Stimulated activated CD4-positive, alpha-beta T cell treated with anti-CD3 and anti-CD28 coated beads, Interleukin-12 subunit alpha, Interleukin-12 subunit beta, amount 100 ng/mL, for 4 hours (primary cell): Measurements from ENCODE around the gene LGSN.
"Not testable (repeated sequence)": the region's sequence is repeated elsewhere in the genome, so short reads cannot be mapped to it uniquely, and the experiment has no call there.

Experiments used
- DNase-seq: peaks from one replicate; pipeline ENCODE4 v3.0.0-alpha.2; 2020

LGSN gene

GRCh38 chr6:63303476-63303875 is 16.3 kb downstream of the LGSN start:
- no peak for DNase-seq

DNA sequence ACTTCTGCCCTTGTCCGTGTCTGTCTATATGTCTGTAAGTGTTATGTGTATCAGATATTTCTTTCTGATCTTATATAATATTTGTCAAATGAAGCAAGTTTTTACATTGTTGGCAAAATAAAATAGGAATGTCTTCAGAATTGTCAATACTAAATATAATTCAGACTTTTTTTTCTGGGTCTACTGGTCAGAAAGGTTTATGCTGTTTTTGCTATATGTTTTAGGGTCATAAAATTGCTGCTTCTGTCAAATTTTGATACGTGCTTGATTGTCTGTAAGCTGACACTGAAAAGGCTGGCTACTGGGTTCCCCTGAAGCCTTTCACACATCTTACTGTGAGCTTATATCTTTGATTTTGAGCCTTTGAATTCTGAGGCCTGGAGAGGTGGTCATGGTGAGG is 20.1 kb downstream of the LGSN start:
- no peak for DNase-seq

- DNase-seq = no peak
Observed at GRCh38 chr6:63295553-63296194, 24.1 kb downstream of the LGSN start.

DNA sequence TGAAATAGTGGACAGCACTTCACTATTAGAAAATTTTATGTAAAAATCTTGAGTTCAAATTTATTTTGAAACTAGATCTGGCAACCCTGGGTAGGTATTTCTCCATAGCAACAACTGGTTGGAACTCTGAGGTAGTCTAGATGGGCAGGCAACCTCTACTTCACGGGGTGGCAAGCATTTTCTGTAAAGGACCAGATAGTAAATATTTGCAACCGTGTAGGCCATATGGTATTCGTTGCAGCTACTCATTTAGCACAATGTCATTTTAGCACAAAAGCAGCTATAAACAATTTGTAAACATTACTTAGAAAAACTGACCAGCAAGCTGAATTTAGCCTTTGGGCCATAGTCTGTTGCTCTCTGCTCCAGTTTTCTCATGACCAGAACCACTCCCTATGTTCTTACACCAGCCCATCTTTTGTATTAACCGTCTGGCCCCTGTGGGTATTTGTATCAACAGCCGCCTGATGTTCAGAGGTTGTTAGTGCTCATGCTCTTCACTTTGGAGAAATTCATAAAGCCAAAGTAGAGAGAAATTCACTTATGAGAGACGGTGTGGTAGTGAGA is 29.2 kb downstream of the LGSN start:
- DNase-seq = no peak

- no peak for DNase-seq
Observed at GRCh38 chr6:63289269-63289872, 30.4 kb downstream of the LGSN start.

GRCh38 chr6:63280639-63281180 is 39.1 kb downstream of the LGSN start:
- DNase-seq = no peak

GRCh38 chr6:63278916-63279315 is 40.9 kb downstream of the LGSN start:
- no peak for DNase-seq

GRCh38 chr6:63275953-63276352 is 43.8 kb downstream of the LGSN start:
- DNase-seq = no peak

DNA sequence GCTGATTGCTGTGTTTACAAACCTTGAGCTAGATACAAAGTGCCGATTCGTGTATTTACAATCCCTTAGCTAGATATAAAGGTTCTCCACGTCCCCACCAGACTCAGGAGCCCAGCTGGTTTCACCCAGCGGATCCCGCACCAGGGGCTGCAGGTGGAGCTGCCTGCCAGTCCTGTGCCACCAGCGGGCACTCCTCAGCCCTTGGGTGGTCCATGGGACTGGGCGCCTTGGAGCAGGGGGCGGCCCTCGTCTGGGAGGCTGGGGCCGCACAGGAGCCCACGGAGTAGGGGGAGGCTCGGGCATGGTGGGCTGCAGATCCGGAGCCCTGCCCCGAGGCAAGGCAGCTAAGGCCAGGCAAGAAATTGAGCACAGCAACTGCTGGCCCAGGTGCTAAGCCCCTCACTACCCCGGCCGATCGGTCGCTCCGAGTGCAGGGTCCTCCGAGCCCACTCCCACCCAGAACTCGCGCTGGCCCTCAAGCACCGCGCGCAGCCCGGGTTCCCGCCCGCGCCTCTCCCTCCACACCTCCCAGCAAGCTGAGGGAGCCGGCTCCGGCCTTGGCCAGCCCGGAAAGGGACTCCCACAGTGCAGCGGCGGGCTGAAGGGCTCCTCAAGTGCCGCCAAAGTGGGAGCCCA is 44.9 kb downstream of the LGSN start:
- DNase-seq = not testable (repeated sequence)

DNA sequence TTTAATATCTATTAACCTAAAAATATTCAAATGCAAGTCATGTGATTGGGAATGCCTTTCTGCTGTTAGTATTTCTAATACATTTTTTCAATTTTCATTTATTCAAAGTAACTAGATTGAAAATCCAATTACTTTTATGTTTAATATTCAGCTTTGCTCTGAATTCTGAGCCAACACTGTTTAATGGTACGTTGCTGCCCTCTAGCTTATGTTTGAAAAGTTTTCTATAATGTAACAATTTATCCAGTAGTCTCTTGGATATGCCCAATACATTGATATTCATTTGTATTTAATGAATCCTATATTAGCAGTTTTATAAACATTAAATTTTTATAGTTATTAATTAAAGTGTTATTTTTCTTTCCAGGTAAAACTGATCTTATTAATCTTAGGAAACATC is 47.4 kb downstream of the LGSN start:
- no peak for DNase-seq

DNA sequence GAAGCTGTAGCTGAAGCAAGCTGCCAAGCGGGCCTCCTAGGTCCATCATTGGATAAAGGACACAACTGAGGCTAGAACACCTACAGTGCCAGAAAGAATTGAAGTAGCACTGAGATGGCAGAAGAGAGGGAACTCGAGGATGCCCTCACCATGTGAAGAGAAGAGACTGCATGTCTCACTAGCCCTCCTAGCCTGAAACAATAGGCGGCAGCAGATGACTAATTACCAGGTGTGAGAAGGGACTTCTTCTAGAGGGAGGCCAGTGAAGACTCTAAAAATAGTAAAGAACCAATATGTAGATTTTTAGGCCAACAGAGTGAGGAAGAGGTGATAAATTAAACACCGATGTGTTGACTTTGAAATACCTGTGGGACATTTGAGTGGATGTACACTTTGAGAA is 50.3 kb downstream of the LGSN start:
- no peak for DNase-seq

GRCh38 chr6:63268574-63268973 is 51.2 kb downstream of the LGSN start:
- no peak for DNase-seq

DNA sequence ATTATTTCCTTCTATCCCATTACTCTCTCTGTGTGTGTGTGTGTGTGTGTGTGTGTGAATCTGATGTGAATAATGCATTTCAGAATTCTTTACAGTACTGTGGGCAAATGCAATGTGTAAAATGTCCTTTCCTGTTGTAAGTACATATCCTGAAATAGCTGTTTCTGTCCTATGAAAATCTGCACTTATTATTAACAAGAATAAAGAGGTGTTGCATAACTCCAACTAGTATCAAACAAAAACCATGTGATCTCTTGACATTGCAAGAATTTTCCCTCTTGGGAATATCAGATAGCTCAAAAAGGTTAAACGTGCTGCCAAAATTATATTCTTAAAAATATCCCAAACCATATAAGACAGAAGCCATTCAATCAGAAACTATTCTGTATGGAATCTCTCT is 52.0 kb downstream of the LGSN start:
- no peak for DNase-seq

- no peak for DNase-seq
Observed at GRCh38 chr6:63267046-63267445, 52.7 kb downstream of the LGSN start.

DNA sequence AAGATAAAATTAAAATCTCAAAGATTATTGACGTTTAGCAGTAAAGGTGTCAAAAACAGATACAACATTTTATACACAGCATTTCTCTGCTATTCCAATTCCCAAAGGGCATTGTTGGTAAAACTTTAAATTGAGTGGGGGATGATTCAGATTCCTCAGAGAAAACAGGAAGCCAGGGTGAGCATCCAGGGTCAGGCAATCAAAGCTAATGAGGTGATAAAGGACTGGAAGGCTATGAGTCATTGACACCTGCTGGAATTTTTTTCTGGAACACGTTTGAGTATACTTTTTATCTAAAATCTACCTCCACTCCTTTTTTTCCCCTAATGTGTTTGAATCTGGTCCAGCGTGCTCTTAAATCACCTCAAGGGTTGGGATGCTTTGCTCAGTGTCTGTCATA is 56.3 kb downstream of the LGSN start:
- no peak for DNase-seq

DNA sequence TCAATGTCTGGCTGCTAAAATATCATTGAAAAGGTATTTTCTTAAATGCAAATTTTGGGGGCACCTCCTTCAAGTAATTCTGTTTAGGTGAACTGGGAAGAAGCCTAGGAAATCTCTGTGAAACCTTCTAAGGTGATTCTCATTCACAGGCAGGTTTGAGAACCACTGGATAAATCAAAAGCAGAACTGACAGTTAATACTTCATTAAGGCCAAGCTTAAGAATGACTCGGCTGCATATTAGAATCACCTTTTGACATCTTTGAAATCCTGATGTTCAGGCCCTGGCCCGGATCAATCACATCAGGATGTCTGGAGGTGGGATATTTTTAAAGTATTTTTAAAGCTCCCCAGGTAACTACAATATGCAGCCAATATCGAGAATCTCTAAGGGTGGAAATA is 58.0 kb downstream of the LGSN start:
- no peak for DNase-seq

DNA sequence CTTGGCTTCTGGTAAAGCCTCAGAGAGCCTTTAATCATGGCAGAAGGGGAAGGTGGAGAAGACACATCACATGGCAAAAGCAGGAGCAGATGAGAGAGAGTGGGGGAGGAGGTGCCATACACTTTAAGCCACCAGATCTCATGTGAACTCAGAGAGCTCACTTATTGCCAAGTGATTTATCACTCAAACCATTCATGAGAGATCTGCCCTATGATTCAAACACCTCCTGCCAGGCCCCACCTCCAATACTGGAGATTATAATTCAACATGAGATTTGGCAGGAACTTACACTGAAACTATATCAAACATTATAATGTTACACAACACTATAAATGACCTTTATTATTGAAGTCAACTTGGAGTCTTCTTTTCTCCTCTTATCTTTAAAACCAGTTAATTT is 60.6 kb downstream of the LGSN start:
- DNase-seq = no peak

DNA sequence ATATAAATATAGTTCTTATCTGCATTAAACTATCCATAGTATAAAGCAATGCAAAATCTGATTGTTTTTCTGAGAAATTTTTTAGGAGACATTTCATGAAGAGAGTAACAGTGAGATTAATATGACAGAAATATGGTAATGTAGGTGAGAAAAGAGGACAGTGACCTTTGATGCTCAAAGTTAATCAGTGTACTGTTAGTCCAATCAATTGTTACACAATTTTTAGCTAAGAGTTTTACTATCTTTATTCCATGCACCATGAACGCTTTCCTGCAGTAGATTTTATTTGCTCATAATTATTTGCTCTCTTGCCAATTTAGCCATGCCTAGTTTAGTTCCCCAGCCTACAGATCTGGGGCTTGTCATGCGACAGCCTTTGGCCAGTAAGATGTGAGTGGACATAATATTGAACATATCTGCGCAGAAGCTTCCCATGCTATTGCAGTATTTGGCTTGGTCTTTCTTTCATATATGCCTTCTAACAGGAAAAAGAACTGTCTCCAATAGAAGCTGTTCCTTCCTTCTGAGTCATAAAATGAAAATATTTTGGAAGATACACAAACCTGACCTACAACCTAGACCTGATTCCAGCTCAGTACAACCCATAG is 69.8 kb downstream of the LGSN start:
- no peak for DNase-seq

- no peak for DNase-seq
Observed at GRCh38 chr6:63246581-63246980, 73.2 kb downstream of the LGSN start.

DNA sequence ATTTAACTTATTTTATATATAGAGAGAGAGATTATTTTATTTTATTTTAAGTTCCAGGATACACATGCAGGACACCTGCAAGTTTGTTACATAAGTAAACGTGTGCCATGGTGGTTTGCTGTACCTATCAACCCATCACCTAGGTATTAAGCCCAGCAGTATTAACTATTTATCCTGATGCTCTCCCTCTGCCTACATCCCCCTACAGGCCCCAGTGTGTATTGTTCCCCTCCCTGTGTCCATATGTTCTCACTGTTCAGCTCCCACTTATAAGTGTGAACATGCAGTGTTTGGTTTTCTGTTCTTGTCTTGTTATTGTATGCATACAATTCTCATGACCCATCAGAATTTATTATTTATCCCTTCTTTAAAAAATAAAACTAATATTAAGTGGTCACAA is 73.9 kb downstream of the LGSN start:
- DNase-seq = no peak

GRCh38 chr6:63245420-63245819 is 74.4 kb downstream of the LGSN start:
- DNase-seq = no peak

DNA sequence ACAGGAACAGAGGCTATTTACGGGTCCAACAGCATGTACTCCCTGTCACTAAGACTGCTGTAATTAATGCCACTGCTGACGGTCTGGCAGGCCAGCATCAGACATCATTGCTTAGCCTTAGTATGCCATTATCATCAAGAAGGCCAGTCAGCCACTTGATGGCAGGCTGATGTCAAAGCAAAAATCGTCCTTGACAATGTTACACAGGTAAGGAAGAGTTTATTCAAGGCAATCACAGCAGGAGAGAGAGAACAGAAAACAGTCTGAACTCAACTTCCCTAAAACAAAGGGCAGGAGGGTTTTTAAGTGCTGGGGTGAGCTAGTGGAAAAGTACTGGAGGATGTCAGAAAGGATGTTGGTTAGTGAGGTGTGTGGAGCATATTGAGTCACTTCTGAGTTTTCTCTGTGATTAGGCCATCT is 83.4 kb downstream of the LGSN start:
- no peak for DNase-seq

DNA sequence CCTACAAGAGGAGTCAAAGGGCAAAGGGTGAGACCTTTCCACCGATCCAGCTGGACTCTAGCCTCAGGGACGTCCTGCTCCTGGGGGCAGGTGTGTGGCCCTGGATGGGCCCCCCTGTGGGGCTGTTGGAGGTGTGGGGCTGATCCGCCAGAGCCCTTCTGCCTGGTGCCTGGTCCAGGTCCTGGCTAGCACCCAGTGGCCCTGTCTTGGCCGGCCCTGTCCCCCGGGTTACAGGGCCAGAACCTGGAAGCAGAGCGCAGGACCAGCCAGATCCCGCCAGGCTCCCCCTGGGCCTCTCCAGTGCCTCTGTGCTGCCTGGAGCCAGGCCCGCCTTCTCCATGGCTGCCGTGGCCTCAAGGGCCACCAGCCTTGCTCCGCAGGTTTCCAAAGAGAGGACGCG is 89.3 kb downstream of the LGSN start:
- DNase-seq = not testable (repeated sequence)

DNA sequence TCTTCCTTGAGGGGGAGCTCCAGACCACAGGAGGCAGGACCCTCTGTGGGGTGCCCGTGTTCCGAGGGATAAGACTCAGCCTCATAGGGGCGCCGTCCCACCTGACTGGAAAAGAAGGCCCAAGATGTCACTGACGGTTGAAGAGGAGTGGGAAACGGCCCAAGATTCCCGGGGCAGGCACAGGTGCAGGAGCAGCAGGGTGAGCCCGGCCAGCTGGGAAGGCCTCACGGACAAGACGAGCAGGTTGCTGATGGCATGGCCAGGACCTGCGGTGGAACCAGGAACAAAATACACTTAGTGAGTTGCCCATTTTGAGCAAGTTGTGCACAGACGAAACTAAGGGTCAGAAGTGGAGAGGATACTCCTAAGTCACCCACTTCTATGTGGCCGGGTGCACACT is 89.8 kb downstream of the LGSN start:
- DNase-seq = not testable (repeated sequence)
